GM18873 (cell line): ENCODE data around the gene UCN.
"Not testable (repeated sequence)": the region's sequence is repeated elsewhere in the genome, so short reads cannot be mapped to it uniquely, and the experiment has no call there.

Experiments
- ATAC-seq: cut with Tn5 transposase; IDR thresholded peaks from one replicate; pipeline ENCODE4 v1.9.1; 2021; ENCODE audit warnings: mild to moderate bottlenecking, moderate library complexity, moderate number of reproducible peaks; ENCODE audit not compliant: unreplicated experiment, low FRiP score

UCN gene

GRCh38 chr2:27308359-27308881, at the start of gene UCN:
Gene UCN (minus strand): TSS chr2:27308445. CDS start chr2:27307895, 550 bp downstream.
- no peak for ATAC-seq

DNA sequence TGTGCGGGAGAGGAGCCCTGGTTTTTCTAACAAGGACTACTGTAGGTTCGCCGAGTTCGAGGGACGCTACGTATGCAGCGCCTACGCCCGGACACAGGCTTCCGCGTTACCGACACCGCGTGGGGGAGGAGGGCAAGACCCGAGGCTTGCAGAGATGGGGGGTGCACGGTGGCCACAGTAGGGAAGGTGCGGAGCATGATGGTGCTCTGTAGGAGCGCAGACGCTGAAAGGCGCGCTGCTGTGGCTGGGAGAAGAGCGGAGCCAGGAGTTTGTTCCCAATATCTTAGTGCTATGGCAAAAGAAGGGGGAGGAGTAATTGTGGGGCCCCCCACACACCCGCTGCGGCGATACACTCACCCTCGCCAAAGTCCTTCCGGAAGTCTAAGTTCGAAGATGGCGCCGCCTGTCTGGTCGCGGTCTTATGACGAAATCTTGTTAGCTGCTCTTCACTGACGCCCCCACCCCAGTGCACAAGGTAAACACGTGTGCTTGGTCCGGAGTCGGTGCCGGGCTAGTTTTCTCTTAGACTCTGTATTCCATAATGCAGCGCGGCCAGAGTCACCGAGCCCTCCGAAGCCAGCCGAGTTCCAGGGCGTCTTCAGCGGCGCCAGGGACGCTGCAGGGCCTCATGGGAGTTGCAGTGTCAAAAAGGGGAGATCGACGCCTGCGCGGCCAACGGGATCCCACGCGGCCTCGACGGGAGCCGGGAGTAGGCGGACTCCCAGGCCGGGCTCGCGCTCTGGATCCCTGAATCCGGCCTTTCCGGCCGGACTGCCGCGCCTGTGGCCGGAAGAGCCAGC, 48.3 kb upstream of the UCN start, which contains the start of gene GTF3C2:
GTF3C2 (minus strand) TSS at position 383 of the 800 bp plus-strand sequence. CDS start 13,210 bp downstream, outside the sequence.
- peak; percentile 69 for ATAC-seq

DNA sequence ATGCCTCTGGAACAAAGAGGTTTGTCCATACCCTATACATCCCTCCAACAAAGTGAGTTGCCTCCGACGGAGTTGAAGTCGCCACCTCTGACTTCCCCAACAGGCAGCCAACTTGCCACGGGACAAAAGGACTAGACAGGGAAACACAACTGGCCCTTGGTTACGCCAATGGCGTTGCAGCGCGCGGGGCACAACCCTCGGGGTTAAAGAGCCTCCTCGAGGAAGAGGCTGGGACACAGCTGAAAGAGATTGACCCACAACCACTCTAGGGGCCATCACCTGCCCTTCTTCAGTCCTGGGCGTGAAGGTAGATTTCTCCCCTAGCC, 47.8 kb upstream of the UCN start:
- peak; percentile 32 for ATAC-seq

GRCh38 chr2:27354597-27354927, 46.3 kb upstream of the UCN start:
- no peak for ATAC-seq

GRCh38 chr2:27353762-27354596, 45.7 kb upstream of the UCN start:
- ATAC-seq: no peak

- not testable (repeated sequence) for ATAC-seq
Observed at GRCh38 chr2:27353386-27353761, 45.1 kb upstream of the UCN start.

DNA sequence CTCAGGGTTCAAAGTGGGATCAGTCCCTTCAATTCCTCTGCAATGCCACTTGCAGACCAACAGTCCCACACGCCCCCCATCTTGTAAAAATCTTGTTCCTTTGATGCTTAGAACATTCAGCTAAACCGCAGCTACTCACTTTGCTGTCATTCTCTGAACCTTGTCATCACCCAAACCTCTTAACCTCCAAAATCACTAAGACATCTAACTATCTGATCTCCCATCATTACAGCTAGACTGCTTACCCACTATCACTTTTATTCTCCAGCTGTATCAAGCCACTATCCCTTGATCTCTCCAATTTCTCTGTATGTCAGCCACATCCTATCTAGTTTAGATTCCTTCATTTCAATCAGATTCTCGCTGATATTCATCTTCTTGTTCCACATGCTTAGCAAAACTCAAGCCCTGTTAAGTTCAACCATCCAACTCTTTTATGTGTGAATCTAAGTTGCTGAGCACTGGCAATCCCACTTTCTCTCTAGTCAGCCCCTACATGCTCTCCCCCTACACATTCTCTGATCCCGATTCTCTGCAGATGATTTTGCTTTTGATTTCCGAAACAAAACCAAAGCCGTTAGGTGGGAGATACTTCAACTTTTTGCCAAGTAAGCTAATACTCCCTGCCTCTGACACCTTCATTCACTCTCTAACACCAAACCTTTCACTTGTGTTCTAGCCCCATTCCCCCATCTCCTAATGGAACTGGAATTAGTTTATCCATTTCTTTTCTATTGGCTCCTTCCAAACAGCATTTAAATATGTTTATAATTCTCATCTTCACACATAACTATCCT, 43.8 kb upstream of the UCN start:
- no peak for ATAC-seq

DNA sequence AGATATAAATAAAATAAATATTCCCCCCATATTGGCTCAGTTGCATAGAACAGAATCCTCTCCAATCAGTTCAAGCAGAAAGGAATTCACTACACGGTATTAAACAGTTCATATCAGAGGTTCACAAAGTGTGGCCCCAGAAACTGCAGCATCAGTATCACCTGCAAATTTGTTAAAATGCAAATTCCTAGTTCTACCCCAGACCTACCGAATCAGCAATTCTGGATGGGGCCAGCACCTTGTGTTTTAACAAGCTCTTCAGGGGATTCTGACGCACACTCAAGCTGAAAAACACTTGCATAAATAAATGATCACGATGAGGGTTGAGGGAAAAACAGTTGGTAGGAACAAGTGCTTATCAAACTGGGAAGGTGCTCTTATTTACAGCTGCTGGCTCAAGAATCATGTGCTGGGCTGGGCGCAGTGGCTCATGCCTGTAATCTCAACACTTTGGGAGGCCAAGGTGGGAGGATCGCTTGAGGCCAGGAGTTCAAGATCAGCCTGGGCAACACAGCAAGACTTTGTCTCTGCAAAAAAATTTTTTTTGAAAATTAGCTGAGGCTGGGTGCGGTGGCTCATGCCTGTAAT, 42.0 kb upstream of the UCN start:
- no peak for ATAC-seq

- ATAC-seq: no peak
Observed at GRCh38 chr2:27347641-27348040, 39.4 kb upstream of the UCN start.

GRCh38 chr2:27336173-27336572, 27.9 kb upstream of the UCN start:
- ATAC-seq: no peak

DNA sequence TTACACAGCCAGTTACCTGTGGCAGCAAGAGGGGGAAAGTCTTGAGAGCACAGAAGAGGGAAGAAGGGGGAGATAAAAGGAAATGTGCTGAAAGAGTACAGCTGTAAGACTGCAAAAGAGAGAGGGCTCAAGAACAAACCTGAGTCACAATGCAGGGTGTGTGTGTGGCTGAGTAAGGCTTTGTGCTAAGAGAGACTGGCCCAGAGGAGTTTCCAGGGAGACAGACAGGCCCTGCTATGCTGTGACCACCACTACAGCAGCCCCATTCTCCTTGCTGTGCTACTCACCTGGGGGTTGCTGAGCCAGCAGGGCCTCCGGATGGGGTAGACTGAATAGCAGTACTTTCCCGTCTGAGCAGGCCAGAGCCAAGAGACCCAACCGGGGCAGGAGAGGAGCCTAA, 27.1 kb upstream of the UCN start:
- no peak for ATAC-seq

DNA sequence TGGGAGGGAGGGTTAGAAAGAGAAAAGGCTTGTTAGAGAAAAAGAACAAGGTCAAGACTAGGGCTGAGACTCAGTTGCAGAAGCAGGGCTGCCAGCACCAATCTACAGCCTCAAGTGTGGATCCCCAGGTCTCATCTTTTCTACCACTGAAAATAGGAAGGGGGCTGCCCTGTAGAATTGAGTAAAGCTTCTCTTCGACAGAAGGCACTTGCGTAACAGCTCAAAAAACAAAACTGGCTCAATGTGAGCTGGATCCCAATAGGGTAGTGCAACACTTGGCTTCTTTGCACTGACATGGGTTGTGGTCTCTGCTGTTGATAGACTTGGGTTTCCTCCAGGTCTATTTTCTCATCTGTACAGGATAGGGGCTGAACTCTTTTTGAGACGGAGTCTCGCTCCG, 16.5 kb upstream of the UCN start:
- no peak for ATAC-seq

DNA sequence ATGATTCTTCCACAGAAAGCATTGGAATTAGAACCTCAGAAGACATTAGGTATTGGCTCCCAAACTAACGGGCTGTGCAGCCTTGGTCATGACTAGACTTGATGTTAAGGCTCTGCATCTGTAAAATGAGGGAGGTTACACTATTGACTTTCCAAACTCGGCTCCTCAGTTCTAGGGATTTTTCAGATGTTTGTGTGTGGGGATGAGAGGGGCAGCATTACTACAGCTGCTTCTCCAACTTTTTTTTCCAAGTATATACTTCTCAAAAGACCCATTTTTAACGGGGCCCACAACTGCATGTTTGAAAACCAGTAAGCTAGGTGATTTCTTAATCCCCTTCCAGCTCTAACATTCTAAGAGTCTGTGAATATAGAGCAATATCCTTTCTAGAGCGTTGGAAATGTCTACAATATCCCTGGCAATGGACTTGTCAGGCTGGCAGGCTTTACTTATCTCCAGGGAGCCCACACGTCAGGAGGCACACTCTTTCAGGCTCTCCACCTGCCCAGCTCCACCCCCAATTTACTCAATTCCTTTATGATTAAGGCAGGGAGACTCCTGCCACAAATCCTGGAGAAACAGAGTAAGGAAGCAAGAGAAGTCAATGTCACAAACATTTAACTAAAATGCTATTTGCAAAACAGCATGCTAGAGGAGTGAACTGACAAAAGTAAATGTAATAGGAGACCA, 15.5 kb upstream of the UCN start:
- ATAC-seq: no peak

- ATAC-seq: peak; percentile 72
Observed at GRCh38 chr2:27322766-27323595, 14.7 kb upstream of the UCN start, which contains the start of gene MPV17. Gene MPV17 (minus strand): TSS chr2:27323097. CDS start chr2:27322517, 580 bp downstream.

GRCh38 chr2:27322301-27322765, 14.1 kb upstream of the UCN start:
- ATAC-seq: no peak

- no peak for ATAC-seq
Observed at GRCh38 chr2:27320958-27321543, 12.8 kb upstream of the UCN start.

- not testable (repeated sequence) for ATAC-seq
Observed at GRCh38 chr2:27319839-27320238, 11.6 kb upstream of the UCN start.

GRCh38 chr2:27316655-27317412, 8.6 kb upstream of the UCN start:
- no peak for ATAC-seq
